Stimulated activated CD8-positive, alpha-beta memory T cell treated with anti-CD3 and anti-CD28 coated beads, Interleukin-15, amount 100 ng/mL, for 48 hours (primary cell): ENCODE data around the gene SRPX.

Source experiments
- DNase-seq, 2 donors: peaks; one replicate each; pipeline ENCODE4 v3.0.0-alpha.2; 2020; ENCODE audit warnings: low read depth in 2 of 2

The SRPX gene

DNA sequence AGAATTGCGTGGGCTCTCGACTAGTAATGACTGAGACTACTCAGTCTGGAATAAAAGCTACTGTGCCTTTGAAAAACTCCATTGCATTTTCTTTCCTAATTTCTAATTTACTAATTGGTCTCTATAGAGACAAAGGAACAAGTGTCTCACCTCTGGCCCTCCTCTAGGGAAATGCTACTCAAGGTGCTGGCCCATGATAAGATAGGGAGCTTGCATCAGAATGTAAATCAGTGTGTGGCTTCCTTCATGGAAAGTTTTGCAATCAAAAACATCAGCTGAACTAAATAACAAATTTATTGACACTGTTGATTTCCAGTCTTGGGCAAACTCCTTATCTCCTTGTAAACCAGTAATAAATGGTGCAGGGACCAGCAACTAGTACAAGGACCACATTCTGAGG lies 81.8 kb downstream of the SRPX start:
- no peak for DNase-seq

DNA sequence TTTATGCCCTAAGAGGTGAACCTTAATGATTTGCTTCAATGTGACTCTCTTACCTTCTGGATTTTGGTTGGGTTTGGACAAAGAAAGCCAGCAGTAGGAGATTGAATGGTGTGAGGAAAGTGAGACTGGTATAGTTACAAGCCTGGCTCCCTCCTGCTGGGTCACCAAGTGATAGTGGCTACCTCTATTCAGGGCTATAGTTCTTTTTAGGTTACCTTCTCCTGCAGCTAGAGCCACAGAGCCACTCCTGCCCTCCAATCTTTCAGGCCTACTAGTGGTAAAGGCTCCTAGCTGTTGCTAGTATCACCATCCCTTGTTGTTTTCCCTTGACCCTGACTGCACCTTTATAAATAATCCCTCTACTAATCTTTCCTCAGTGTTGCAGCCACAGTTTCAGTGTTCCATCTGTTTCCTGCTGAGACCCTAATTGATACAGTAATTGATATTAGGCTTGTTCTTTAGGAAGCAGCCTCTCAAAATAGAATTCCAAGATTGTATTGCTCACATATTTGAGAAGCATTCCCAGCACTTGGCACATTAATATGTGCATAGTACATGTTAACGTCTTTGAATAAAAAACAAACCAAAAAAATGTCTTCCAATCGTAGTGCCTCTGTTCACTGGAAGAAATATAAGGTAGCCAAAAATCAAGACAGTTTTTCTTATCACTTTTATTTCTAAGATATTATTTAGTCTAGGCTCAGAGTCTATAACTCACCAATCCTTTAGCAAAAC lies 82.3 kb downstream of the SRPX start:
- DNase-seq, result no peak

DNA sequence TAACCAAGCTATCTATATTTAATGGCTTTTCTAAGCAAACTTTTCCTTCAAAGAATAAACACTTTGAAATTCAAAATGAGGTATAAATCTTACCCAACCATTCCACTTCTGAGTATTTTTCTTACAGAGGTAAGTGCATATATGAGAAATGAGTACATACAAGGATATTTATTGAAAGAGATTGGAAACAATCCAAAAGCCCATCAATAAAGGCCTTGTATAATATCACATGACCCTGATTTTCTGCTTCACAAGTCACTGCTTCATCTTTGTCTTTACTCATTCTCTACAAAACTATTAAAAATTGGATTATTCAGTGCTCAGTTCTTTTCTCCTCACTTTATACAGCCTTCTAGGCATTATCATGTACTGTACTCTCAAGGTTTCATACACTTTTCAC lies 91.3 kb downstream of the SRPX start:
- no peak for DNase-seq

DNA sequence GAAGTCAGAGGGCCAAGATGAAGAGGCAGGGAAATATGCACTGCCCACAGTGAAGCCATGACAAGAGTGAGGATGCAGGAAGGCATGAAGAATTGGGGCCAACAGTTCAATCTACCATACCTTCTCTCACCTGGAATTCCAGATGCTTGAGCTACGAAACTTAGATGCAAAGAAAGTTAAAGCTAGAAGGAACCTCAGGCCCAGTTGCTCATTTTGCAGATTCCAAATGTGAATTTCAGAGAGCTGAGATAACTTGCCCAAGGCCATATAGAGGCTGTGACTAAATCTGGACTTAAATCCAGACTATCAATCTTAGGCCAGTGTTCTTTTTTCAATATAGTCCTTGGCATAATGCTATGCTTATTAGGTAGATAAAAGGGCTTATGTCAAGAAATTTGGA lies 92.7 kb downstream of the SRPX start:
- DNase-seq, result no peak

DNA sequence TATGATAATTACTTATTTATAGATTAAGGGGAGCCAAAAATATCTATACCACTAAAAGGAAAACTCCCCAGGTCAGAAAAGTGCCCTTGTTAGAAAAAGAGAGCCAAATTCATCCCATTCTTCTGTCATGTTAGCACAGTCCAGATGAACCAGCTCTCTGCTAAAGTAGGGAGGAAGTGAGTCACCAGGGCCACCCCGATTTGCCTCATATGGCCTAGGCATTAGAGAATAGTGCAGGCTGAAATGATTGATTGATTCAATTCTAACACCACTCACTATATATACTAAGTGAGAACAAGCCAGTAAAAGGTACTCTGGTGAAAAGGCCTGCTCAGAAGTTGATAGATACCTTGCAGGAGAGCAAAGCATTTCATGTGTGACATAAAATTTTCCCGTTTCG lies 94.5 kb downstream of the SRPX start:
- DNase-seq, result no peak

DNA sequence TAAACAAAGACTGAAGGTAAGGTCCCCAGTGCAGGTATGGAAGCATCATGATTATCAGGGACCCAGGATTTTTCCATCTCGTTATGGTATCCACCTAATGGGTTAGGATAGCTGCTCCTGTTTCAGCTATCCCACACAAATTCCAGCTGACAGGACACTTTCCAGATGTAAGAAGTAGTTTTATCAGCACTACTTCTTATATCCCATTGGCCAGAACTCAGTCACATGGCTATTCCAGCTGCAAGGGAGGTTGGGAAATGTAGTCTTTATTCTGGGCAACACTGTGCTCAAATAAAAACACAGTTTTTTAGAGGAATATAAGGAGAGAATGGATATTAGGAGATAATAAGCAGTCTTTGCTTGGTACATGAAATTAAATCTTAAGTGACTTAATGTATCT lies 96.7 kb downstream of the SRPX start:
- no peak for DNase-seq

DNA sequence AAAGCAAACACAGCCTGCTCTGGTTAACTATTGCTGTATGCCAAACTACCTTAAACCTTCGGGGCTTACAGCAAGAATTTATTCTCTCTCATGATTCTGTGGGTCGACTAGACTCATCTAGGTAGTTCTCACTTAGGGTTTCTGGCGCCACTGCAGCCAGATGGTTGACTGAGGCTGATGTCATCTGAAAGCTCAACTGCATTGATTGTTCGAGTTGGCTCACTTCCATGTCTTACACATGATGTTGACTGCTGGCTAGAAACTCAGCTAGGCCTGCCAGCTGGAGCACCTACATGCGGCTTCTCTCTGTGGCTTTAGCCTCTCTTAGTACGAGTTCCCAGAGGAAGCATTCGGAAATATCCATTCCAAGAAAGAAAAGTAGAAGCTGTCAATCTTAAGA lies 103.2 kb downstream of the SRPX start:
- DNase-seq, result no peak

DNA sequence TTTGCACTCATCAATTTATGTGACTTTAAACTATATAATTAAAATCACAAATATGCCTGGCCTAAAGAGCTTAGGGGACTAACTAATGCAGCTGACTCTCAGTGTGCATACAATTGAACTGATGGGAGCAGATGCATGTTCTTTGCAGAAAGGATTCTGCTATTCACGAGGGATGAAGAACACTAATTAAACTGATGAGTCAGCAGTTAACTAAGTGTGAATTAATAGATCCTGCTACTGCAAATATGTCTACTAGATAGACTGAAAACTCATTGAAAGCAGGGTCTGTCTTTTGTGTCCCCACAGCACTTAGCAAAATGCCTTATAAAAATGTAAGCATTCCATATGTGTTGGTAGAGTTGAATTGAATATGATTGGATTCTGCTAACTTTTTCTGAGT lies 104.0 kb downstream of the SRPX start:
- DNase-seq, result no peak

DNA sequence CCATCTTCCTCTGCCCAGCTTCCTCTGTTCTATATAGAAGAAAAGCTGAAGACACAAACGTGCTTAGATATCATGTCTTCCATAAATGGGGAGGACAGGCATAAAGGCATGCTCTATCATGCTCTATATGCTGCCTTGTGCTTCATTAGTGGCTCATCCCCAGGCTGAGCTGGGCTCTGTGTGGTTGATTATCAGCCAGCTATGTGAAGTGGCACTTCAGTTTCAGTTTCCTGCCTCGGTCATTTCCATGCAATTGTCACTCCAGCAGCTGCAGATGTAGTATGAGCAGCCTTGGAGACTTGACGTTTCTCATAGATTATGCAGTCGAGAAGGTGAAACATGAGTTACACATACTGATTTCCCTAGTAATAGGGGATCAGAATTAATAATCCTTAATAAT lies 108.1 kb downstream of the SRPX start:
- no peak for DNase-seq

DNA sequence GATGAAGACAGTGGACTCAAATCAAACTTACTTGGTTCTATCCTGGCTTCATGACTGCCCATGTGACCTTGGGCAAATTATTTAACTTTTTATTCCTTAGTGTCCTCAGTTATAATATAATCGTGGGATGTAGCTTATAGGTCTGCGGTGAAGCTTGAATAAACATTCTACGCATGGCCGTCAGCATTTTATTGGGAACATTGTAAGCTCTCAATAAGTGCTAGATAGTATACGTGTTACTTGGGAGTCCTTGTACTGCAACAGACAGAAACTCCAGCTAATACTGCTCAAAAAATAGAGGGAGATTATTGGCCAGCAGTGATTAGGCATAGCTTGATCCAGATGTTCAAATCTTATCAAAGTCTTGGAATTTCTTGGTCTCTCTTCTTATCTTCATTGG lies 109.5 kb downstream of the SRPX start:
- no peak for DNase-seq

DNA sequence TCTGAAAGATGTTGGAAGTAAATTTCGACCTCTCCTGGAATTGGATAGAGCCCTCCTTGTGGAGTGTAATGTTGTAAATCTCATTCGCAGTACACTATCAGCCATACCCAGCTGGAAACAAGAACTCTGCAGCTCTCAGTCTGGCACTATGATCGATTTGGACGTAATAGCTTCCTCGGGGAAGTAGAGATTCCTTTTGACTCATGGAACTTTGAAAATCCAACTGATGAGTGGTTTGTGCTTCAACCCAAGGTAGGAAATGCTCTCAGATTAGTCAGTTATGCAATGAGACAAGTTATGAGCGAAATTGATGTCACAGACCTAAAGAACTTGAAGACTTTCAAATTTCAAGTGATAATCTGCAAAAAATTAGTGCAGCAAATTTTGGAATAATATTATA lies 110.4 kb downstream of the SRPX start:
- DNase-seq, result no peak

DNA sequence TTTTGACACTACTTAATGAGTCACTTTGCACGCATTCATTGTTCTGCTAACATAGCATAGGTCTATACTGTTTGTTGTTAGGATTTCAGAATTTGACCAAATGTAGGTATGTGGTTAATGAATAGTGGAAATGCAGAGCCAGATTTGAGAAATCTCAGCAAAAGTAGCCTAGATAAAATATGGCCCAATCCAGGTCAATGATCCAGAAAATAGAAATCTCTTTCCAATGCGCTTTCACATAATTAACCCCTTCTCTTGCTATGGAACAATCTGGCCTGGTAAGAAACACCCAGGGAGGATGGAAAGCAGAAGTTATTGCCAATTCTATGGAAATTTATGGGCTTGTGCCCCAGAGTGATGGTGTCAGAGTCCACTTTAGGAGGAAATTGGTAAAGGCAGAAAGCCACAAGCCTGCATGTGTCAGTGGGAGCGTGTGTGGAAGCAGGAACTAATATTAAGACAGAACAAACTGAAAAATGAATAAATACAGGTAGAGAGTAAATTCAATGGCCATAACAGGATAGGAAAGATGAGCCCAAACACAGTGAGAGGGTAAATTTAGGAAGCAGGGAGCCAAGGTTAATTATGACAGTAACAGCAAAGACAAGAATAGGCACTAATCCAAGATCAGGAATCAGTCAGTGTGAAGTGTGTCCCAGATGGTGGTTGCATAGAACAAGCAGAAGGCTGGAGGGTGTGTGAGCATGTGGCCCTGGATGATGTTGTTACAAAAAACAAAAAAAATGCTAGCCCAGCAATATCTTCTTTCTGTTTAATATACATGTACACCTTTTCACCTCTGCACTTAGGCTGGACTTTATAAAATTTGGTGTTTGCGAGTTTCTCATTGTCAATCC lies 111.4 kb downstream of the SRPX start:
- no peak for DNase-seq

DNA sequence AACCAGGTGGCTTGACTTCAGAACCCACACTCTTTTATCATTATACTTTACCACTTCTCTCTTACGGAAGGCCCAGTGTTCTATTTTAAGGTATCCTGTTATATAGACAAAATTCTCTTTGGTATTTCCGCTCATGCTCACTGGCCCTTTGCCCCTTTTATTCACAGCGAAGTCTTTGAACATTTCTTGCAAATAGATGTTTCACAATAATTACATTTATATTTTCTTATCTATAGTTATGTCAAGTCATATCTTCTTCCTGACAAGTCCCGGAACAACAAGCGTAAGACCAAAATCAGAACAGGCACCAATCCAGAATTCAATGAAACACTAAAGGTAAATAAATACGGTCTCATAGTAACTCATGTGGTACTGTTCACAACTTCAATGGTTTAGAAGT lies 112.3 kb downstream of the SRPX start:
- no peak for DNase-seq

DNA sequence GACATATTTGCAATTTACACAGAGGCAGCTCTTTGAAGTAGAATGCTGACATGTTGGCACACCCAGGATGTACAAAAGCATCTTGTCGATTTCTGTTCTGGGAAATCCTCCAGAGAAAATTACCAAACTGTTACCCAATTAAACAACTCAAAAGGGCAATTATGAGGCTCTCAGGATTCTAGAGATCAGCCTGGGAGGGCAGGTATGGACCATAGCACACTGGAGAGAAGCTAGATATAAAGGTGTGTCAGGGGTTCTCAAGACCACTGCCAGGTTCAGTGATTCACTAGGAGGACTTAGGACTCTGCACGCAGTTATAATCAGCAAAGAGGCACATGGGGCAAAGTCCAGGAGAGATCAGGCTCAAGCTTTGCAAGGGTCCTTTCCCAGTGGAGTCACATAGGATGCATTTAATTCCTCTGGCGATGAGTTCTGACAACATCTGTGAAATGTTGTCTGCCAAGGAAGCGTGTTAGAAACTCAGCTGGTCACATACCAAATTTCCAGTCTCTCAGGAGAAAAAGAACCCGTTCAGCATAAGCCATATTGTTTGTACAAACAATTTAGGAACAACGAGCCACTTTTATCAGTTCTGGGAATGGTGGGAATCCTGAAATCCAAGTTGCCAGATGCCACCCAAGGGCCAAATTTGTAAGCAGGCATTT lies 113.5 kb downstream of the SRPX start:
- DNase-seq, result no peak

DNA sequence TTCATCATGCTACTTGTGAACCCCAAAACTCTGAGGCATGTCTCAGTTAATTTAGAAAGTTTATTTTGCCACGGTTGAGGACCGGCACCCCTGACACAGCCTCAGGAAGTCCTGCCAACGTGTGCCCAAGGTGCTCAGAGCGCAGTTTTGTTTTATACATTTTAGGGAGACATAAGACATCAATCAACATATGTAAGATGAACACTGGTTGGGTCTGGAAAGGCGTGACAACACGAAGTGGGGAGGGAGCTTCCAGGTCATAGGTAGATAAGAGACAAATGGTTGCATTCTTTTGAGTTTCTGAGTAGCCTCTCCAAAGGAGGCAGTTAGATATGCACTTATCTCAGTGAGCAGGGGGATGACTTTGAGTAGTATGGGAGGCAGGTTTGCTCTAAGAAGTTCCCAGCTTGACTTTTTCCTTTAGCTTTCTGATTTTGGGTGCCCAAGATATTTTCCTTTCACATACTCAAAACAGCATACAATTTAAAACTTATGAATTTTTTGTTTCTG lies 115.4 kb downstream of the SRPX start:
- DNase-seq, result no peak

DNA sequence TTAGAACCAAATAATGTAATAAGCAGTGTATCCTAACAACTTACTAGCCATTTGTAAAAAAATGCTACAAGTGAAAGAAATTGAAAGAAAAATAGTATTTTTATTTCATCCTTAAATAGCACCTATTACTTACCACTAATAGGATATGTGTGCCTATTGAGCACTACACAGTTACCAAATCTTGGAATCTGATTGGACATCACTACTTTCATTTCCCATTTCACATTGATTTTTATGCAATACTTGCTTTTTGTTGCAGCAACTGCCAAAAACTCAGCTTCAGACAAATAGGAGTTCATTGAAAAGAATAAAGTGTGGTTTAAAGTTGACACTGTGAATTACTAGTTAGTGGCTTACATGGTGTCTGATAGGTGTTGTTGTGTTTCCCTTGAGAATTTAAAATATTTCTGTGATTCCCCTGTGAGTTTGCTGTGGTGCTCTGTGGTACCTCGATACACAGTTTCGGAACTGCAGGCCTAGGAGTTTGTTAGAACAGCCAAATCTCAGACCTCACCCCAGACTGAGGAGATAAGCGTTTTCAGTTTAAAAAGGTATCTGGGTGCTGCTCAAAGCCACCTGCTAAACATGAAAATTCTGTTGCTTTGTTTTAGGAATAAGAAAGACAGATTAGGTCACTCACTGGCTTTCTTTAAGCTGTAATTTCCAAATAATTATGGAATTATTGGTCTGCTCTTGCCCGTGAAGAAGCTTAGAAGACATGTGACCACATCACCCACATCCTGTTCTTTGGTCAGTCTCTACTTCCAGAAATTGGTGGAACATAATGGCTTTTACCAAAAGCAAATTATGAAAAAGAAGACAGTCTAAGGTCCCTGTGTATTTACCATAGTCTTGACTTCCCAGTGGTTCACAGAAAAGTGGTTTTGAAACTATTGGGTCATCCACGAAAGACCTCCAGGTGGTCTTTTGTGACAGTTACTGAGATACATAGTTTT lies 116.5 kb downstream of the SRPX start:
- DNase-seq, result no peak

DNA sequence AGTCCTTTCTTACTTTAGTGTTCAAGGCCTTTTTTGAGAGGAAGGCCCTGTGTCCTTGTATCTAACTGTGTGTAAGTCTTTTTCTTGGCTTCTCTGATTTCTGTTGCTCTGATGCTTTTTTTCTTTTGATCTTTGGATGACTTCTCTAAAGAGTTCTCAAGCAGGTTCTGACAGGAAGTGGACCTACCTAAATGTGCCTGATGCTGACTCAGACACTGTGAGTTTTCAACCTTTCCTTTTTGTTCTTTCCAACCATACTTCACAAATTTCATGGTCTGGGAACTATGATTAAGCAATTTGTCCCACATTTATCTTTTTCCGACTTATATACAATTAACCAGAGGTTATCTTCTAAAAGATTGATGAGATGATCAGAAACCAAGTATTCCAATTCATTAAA lies 117.8 kb downstream of the SRPX start:
- DNase-seq, result no peak

DNA sequence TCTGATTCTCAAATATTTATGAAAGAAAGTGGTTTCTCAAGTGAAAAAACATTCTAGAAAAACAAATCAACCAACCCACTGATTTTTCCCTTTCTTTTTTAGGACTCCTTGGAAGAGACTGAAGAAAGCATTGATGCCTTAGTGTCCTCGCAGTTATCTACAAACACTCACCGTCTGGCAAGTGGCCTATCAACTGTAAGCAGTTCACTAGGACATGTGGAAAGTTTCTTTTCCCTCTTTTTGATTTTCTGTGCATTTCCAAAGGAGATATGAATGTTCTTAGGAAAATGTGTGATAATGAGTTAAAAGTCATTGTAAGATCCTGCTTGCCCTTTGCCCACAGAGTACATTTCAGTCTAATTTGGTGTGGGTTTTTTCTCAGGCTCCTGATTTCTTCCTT lies 118.4 kb downstream of the SRPX start:
- no peak for DNase-seq

DNA sequence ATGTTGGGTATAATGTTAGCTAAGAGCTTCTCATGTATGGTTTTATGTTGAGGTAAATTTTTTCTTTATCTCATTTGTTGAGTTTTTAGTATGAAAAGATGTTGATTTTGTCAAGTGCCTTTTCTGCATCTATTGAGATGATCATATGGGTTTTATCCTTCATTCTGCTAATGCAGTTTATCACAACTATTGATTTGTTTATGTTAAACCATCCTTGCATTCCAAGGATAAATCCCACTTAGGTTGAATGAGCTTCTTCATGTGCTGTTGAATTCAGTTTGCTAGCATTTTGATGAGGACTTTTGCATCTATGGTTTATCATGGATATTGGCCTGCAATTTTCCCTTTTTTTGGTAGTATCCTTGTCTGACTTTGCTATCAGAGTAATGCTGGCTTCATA lies 121.0 kb downstream of the SRPX start:
- no peak for DNase-seq
